ENCODE measurements around the gene NPAS4.
"Not testable (repeated sequence)": the region's sequence is repeated elsewhere in the genome, so short reads cannot be mapped to it uniquely, and the experiment has no call there.

The NPAS4 gene

GRCh38 chr11:66457826-66458225 lies 37.0 kb downstream of the NPAS4 start:
- no peak for DNase-seq (ENCODE audit: low read depth)

GRCh38 chr11:66459138-66459778 lies 38.4 kb downstream of the NPAS4 start:
- no peak for DNase-seq (ENCODE audit: low read depth)

GRCh38 chr11:66462010-66462409 lies 41.2 kb downstream of the NPAS4 start:
- DNase-seq (ENCODE audit: low read depth): no peak

- DNase-seq (ENCODE audit: low read depth): no peak
Measured at GRCh38 chr11:66462911-66463310, 42.1 kb downstream of the NPAS4 start.

GRCh38 chr11:66464116-66464515 lies 43.3 kb downstream of the NPAS4 start:
- not testable (repeated sequence) for DNase-seq (ENCODE audit: low read depth)

GRCh38 chr11:66464916-66465315 lies 44.1 kb downstream of the NPAS4 start:
- DNase-seq (ENCODE audit: low read depth): no peak

GRCh38 chr11:66465373-66466224 lies 44.8 kb downstream of the NPAS4 start:
- DNase-seq (ENCODE audit: low read depth): no peak

GRCh38 chr11:66466225-66467033 lies 45.6 kb downstream of the NPAS4 start, which contains the start of gene PELI3:
PELI3 (plus strand) TSS chr11:66466905; CDS start chr11:66468129, 1,224 bp downstream.
- peak; percentile 49 for DNase-seq (ENCODE audit: low read depth)

GRCh38 chr11:66467034-66467659 lies 46.3 kb downstream of the NPAS4 start:
- DNase-seq (ENCODE audit: low read depth): no peak

GRCh38 chr11:66467756-66468155 lies 46.9 kb downstream of the NPAS4 start:
- DNase-seq (ENCODE audit: low read depth): no peak

GRCh38 chr11:66468691-66469090 lies 47.9 kb downstream of the NPAS4 start:
- DNase-seq (ENCODE audit: low read depth): no peak

GRCh38 chr11:66469441-66469840 lies 48.6 kb downstream of the NPAS4 start:
- no peak for DNase-seq (ENCODE audit: low read depth)

- no peak for DNase-seq (ENCODE audit: low read depth)
Measured at GRCh38 chr11:66470015-66470414, 49.2 kb downstream of the NPAS4 start.

GRCh38 chr11:66471142-66471541 lies 50.3 kb downstream of the NPAS4 start:
- DNase-seq (ENCODE audit: low read depth): no peak

GRCh38 chr11:66472054-66472453 lies 51.2 kb downstream of the NPAS4 start:
- DNase-seq (ENCODE audit: low read depth): no peak

- DNase-seq (ENCODE audit: low read depth): no peak
Measured at GRCh38 chr11:66473167-66473566, 52.3 kb downstream of the NPAS4 start.

- DNase-seq (ENCODE audit: low read depth): no peak
Measured at GRCh38 chr11:66473608-66474515, 53.0 kb downstream of the NPAS4 start.

- DNase-seq (ENCODE audit: low read depth): no peak
Measured at GRCh38 chr11:66475349-66476172, 54.7 kb downstream of the NPAS4 start.
